ENCODE results near the gene PHF1. TPM values are rescaled to one million over a fixed set of nuclear protein-coding genes. Genes with fewer than 3 reads are reported as not detected.

The PHF1 gene
- total RNA-seq, 1 donor from 2014 or later: 13.2 TPM

- Histone ChIP-seq H3K36me3 (ENCODE audit: control insufficient read depth, insufficient read depth, low read length) (peaks cover 12% of the 10 kb centered on the region), H3K27me3 (ENCODE audit: control insufficient read depth, insufficient read depth, low read length) (no peaks in the 10 kb centered on the region), H3K4me3 (ENCODE audit: low read depth, low read length) (no peak overlapping the region)
- no peak for DNase-seq (ENCODE audit: low read depth)
- TF ChIP-seq CTCF (IDR thresholded peaks at IDR 0.05; ENCODE audit: insufficient read depth, low read length, severe bottlenecking): no peak
- no peak for FAIRE-seq
Measured at GRCh38 chr6:33443025-33443424, 32.2 kb downstream of the PHF1 start.

GRCh38 chr6:33443619-33444504, 33.0 kb downstream of the PHF1 start:
- FAIRE-seq (peak; percentile 90), DNase-seq (ENCODE audit: low read depth) (no peak)
- no peaks in the 10 kb centered on the region for H3K27me3 ChIP-seq (ENCODE audit: control insufficient read depth, insufficient read depth, low read length)
- no peak overlapping the region for H3K4me3 ChIP-seq (ENCODE audit: low read depth, low read length)
- no peak for TF ChIP-seq CTCF (IDR thresholded peaks at IDR 0.05; ENCODE audit: insufficient read depth, low read length, severe bottlenecking)
- H3K36me3 ChIP-seq (ENCODE audit: control insufficient read depth, insufficient read depth, low read length): peaks cover 14% of the 10 kb centered on the region

DNA sequence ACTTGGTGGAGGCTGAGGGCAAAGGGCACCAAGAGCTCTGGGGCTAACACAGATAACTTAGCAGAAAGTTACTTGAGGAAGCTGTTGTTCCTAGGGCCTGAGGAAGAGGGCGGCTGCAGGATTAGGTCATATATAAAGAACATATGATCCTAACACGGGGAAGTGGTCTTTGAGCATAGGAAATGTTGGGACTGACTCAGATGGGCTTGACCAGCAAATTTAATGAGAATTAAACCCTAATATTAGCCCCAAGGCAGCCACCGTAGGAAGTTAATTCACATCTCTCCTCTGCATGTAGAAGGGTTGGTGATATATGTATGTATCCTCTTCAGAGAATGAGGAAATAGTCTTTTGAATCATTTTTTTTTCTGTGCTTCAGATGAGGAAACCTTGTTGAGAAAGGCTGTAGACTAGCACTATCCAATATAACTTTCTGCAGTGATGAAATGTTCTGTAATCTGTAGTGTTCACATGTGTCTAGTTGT, 34.3 kb downstream of the PHF1 start:
- FAIRE-seq: no peak
- H3K36me3 ChIP-seq (ENCODE audit: control insufficient read depth, insufficient read depth, low read length): peaks cover 15% of the 10 kb centered on the region
- TF ChIP-seq CTCF (IDR thresholded peaks at IDR 0.05; ENCODE audit: insufficient read depth, low read length, severe bottlenecking): no peak
- no peak for DNase-seq (ENCODE audit: low read depth)
- no peaks in the 10 kb centered on the region for H3K27me3 ChIP-seq (ENCODE audit: control insufficient read depth, insufficient read depth, low read length)
- H3K4me3 ChIP-seq (ENCODE audit: low read depth, low read length): no peak overlapping the region

- no peak for FAIRE-seq
- Histone ChIP-seq H3K4me3 (ENCODE audit: low read depth, low read length) (no peak overlapping the region), H3K36me3 (ENCODE audit: control insufficient read depth, insufficient read depth, low read length) (peaks cover 14% of the 10 kb centered on the region), H3K27me3 (ENCODE audit: control insufficient read depth, insufficient read depth, low read length) (no peaks in the 10 kb centered on the region)
- TF ChIP-seq CTCF (IDR thresholded peaks at IDR 0.05; ENCODE audit: insufficient read depth, low read length, severe bottlenecking): no peak
- DNase-seq (ENCODE audit: low read depth): no peak
Measured at GRCh38 chr6:33446356-33446755, 35.5 kb downstream of the PHF1 start.

- no peak for DNase-seq (ENCODE audit: low read depth)
- Histone ChIP-seq H3K36me3 (ENCODE audit: control insufficient read depth, insufficient read depth, low read length) (peaks cover 9% of the 10 kb centered on the region), H3K4me3 (ENCODE audit: low read depth, low read length) (no peak overlapping the region), H3K27me3 (ENCODE audit: control insufficient read depth, insufficient read depth, low read length) (no peaks in the 10 kb centered on the region)
- no peak for FAIRE-seq
- TF ChIP-seq CTCF (IDR thresholded peaks at IDR 0.05; ENCODE audit: insufficient read depth, low read length, severe bottlenecking): no peak
Measured at GRCh38 chr6:33450434-33450833, 39.6 kb downstream of the PHF1 start.
